HFFc6 (cell line): ENCODE data around the gene PLXNB3. TPM values are rescaled to one million over a fixed set of nuclear protein-coding genes. Genes with fewer than 3 reads are reported as not detected.

Source experiments
- DNase-seq: peaks from one replicate; pipeline ENCODE4 v3.0.0-alpha.2; 2018
- H3K27ac Mint-ChIP-seq: 2 replicates; pipeline ENCODE4 v1.8.0; 2020; ENCODE audit warnings: mild to moderate bottlenecking, mixed read lengths
- H3K27me3 Mint-ChIP-seq: 2 replicates; pipeline ENCODE4 v1.8.0; 2021; ENCODE audit warnings: mild to moderate bottlenecking, moderate library complexity, mixed read lengths; ENCODE audit not compliant: insufficient read depth
- H3K36me3 Mint-ChIP-seq: 2 replicates; pipeline ENCODE4 v1.8.0; 2021; ENCODE audit warnings: low read depth, mixed read lengths
- H3K4me1 Mint-ChIP-seq: 2 replicates; pipeline ENCODE4 v1.8.0; 2020; ENCODE audit warnings: low read depth, mixed read lengths
- H3K4me3 Mint-ChIP-seq: 2 replicates; pipeline ENCODE4 v1.8.0; 2020; ENCODE audit warnings: mild to moderate bottlenecking, moderate library complexity, mixed read lengths
- H3K9me3 Mint-ChIP-seq: 2 replicates; pipeline ENCODE4 v1.8.0; 2020; ENCODE audit warnings: mild to moderate bottlenecking, mixed read lengths
- CTCF ChIP-seq: fragments of 200-600 bp; sonication (generic); IDR thresholded peaks from 2 replicates; pipeline ENCODE4 v1.5.0; 2021; ENCODE audit warnings: antibody characterized with exemption, mild to moderate bottlenecking
- total RNA-seq, 6 experiments: library from RNA; stranded (reverse); fragmentation: NEBNext Ultra II Directional; extraction: Animal tissue kit (Norgen Biotek cat#: 25700); gene quantifications; 2 replicates in 1 of 6; 3 replicates in 5 of 6; pipeline ENCODE4 v1.2.3, GENCODE V29; 2021

The PLXNB3 gene
- total RNA-seq, 6 experiments from 2014 or later, result 13.2 to 33.4 (median 15.8) TPM

GRCh38 chrX:153735274-153735673, 28.8 kb upstream of the PLXNB3 start:
- Mint-ChIP-seq H3K4me1 (peaks cover 14% of the 10 kb centered on the region), H3K4me3 (no peak overlapping the region), H3K9me3 (peaks cover 7% of the 10 kb centered on the region; the same call in 1 of the 2 replicates), H3K27me3 (no peaks in the 10 kb centered on the region; the same call in 1 of the 2 replicates), H3K36me3 (peaks cover 18% of the 10 kb centered on the region), H3K27ac (no peak overlapping the region)
- no peak for DNase-seq
- TF ChIP-seq CTCF, result peak; percentile 24; the same call in 1 of the 2 replicates

- H3K4me3 Mint-ChIP-seq, result no peak overlapping the region
- no peak overlapping the region for H3K27ac Mint-ChIP-seq
- no peak for TF ChIP-seq CTCF
- DNase-seq, result no peak
- H3K4me1 Mint-ChIP-seq, result peaks cover 13% of the 10 kb centered on the region
- H3K9me3 Mint-ChIP-seq, result peaks cover 7% of the 10 kb centered on the region; the same call in 1 of the 2 replicates
- H3K27me3 Mint-ChIP-seq, result no peaks in the 10 kb centered on the region; the same call in 1 of the 2 replicates
- peaks cover 12% of the 10 kb centered on the region for H3K36me3 Mint-ChIP-seq
Measured at GRCh38 chrX:153736071-153736820, 27.8 kb upstream of the PLXNB3 start.

DNA sequence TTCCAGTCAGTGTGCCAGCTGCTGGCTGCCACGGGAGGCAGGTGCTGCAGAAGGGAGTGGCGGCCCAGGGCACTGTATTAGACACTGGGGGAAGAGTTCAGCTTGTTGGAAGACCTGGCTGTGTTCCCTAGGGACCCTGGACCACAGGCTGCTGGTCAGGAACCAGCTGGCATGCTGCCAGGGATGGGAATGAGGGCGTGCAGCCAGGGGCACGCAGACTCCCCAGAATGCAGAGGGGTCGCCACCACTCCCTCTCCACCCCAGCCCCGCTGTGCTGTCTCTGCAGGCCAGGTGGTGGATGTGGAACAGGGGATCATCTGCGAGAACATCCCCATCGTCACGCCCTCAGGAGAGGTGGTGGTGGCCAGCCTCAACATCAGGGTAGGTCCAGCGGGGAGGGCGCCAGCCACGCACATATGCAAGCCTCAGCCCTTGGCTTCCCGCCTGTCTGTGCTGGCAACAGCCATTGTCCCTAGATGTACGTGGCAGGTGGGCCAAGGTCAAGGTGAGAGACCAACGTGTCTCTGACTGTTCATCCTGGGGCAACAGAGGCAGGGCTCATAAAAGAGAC, 27.1 kb upstream of the PLXNB3 start:
- Mint-ChIP-seq H3K9me3 (no peaks in the 10 kb centered on the region), H3K4me3 (no peak overlapping the region), H3K27ac (no peak overlapping the region), H3K27me3 (no peaks in the 10 kb centered on the region; the same call in 1 of the 2 replicates), H3K4me1 (peaks cover 6% of the 10 kb centered on the region), H3K36me3 (peaks cover 5% of the 10 kb centered on the region)
- no peak for TF ChIP-seq CTCF
- no peak for DNase-seq

GRCh38 chrX:153738056-153738605, 25.9 kb upstream of the PLXNB3 start:
- Mint-ChIP-seq H3K36me3 (no peaks in the 10 kb centered on the region), H3K27me3 (no peaks in the 10 kb centered on the region; the same call in 1 of the 2 replicates), H3K9me3 (no peaks in the 10 kb centered on the region), H3K4me1 (no peaks in the 10 kb centered on the region), H3K27ac (no peak overlapping the region), H3K4me3 (no peak overlapping the region)
- DNase-seq, result no peak
- no peak for TF ChIP-seq CTCF

DNA sequence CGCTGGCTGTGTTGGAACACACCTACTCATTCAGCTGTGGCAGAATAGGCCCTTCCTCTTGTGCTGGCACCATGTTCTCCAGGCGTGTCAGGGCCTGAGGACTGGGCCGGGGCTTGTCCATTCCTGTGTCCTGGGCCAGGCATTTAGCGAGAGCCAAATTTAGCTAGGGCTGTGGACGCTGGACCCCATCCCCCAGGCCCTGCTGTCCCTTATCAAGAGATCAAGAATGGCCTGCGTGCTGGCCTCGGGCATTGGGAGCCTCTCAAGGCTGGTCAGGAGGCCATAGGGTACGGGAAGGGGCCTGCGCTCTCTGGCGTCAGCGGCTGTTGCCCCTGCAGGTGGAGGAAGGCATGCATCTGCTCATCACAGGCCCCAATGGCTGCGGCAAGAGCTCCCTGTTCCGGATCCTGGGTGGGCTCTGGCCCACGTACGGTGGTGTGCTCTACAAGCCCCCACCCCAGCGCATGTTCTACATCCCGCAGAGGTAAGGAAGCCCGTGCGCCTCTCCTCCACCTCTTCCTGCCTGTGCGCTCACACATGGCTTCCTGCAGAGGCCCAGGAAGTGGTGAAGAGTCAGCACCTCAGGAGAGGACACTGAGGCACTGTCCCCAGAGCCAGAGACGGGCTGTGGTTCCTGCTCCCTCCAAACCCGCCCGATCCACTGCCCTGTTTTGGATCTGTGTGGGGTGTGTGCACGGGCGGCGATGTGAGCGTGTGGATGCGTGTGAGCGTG, 24.1 kb upstream of the PLXNB3 start:
- Mint-ChIP-seq H3K4me3 (no peak overlapping the region), H3K27ac (no peak overlapping the region), H3K36me3 (no peaks in the 10 kb centered on the region), H3K4me1 (no peaks in the 10 kb centered on the region), H3K27me3 (no peaks in the 10 kb centered on the region), H3K9me3 (no peaks in the 10 kb centered on the region)
- TF ChIP-seq CTCF, result no peak
- no peak for DNase-seq
